CD4-positive, alpha-beta memory T cell (primary cell): ENCODE results near the gene NOP16. TPM values are rescaled to one million over a fixed set of nuclear protein-coding genes. Genes with fewer than 3 reads are reported as not detected.

ENCODE experiments used
- CTCF ChIA-PET: fragments of 350-600 bp; sonication (Branson Sonifier 250); formaldehyde crosslinking; loops from one replicate; lab custom pipeline; 2021; ENCODE audit warnings: inconsistent platforms; ENCODE audit not compliant: partially characterized antibody; lab: Charles Lee
- POLR2A ChIA-PET: fragments of 350-600 bp; sonication (Branson Sonifier 250); formaldehyde crosslinking; loops from one replicate; lab custom pipeline; 2021; ENCODE audit not compliant: partially characterized antibody; lab: Charles Lee
- DNase-seq, 5 donors: peaks; one replicate each; pipeline versions ENCODE4 v3.0.0 to v3.0.0-alpha.2; 2020 to 2022; ENCODE audit warnings: mixed read lengths in 1 of 5
- H3K27ac ChIP-seq: one replicate; pipeline ENCODE4 v1.7.0; 2013; ENCODE audit warnings: low read depth, low read length
- H3K27me3 ChIP-seq: 2 replicates; pipeline ENCODE4 v1.7.0; 2013; ENCODE audit warnings: mild to moderate bottlenecking, low read length, moderate library complexity; ENCODE audit not compliant: insufficient read depth
- H3K36me3 ChIP-seq: 2 replicates; pipeline ENCODE4 v1.7.0; 2013; ENCODE audit warnings: mild to moderate bottlenecking, low read length, moderate library complexity; ENCODE audit not compliant: insufficient read depth
- H3K4me1 ChIP-seq: 2 replicates; pipeline ENCODE4 v1.7.0; 2013; ENCODE audit warnings: mild to moderate bottlenecking, low read length, moderate library complexity; ENCODE audit not compliant: insufficient read depth
- H3K4me3 ChIP-seq, 2 donors: one replicate each; pipeline ENCODE4 v1.7.0; 2013; ENCODE audit warnings: low read length in 2 of 2, mild to moderate bottlenecking in 1 of 2
- H3K9me3 ChIP-seq, 2 donors: one replicate each; pipeline ENCODE4 v1.7.0; 2013; ENCODE audit warnings: low read length in 2 of 2, control low read depth in 1 of 2; ENCODE audit not compliant: control insufficient read depth in 1 of 2
- H3K27ac Mint-ChIP-seq, 7 donors: one replicate each; pipeline ENCODE4 v1.8.0; 2020 to 2021; ENCODE audit warnings: mixed read lengths in 7 of 7, mild to moderate bottlenecking in 6 of 7, inconsistent platforms in 3 of 7, moderate library complexity in 3 of 7
- H3K27me3 Mint-ChIP-seq, 2 donors: one replicate each; pipeline ENCODE4 v1.8.0; 2020 to 2021; ENCODE audit warnings: mixed read lengths in 2 of 2
- H3K36me3 Mint-ChIP-seq, 2 donors: one replicate each; pipeline ENCODE4 v1.8.0; 2020 to 2021; ENCODE audit warnings: mixed read lengths in 2 of 2, inconsistent platforms in 1 of 2, mild to moderate bottlenecking in 1 of 2
- H3K4me1 Mint-ChIP-seq, 4 donors: one replicate each; pipeline ENCODE4 v1.8.0; 2020 to 2021; ENCODE audit warnings: mixed read lengths in 4 of 4, mild to moderate bottlenecking in 1 of 4
- H3K4me3 Mint-ChIP-seq, 8 donors: one replicate each; pipeline ENCODE4 v1.8.0; 2020 to 2021; ENCODE audit warnings: mixed read lengths in 8 of 8, mild to moderate bottlenecking in 7 of 8, moderate library complexity in 6 of 8, inconsistent platforms in 3 of 8
- H3K9me3 Mint-ChIP-seq, 8 donors: one replicate each; pipeline ENCODE4 v1.8.0; 2020 to 2021; ENCODE audit warnings: mixed read lengths in 8 of 8, mild to moderate bottlenecking in 5 of 8, inconsistent platforms in 3 of 8, moderate library complexity in 1 of 8
- intact Hi-C: fragments of 100-400 bp; cut with micrococcal nuclease; formaldehyde crosslinking; loops from one replicate; pipeline ENCODE4 v1.15.1; 2023
- polyA plus RNA-seq, 2 donors: library from polyadenylated mRNA; unstranded; fragments of 300-500 nt; fragmentation: Illumina TruSeq; gene quantifications; one replicate each; pipeline ENCODE4 v1.2.3, GENCODE V29; 2021
- total RNA-seq, 2 experiments: library from RNA; stranded (reverse); gene quantifications; one replicate each; pipeline ENCODE4 v1.2.3, GENCODE V29; 2021

The NOP16 gene
- total and polyA plus RNA-seq, 4 experiments from 2014 or later, result 16.9 to 46.3 (median 19.3) TPM

- peaks cover 26 to 58% of the 10 kb centered on the region in 2 donors for H3K36me3 Mint-ChIP-seq
- POLR2A ChIA-PET, result no interaction called here
Measured at GRCh38 chr5:176383248-176383905, 5.0 kb downstream of the NOP16 start.

GRCh38 chr5:176382721-176383120 lies 5.7 kb downstream of the NOP16 start:
- Mint-ChIP-seq H3K27me3 (no peaks in the 10 kb centered on the region), H3K27ac (peak overlapping the region in 1 of 7 donors; percentile 36), H3K4me3 (no peak overlapping the region), H3K4me1 (peaks cover 9 to 24% (median 16%) of the 10 kb centered on the region in 4 donors), H3K36me3 (peaks cover 26 to 57% of the 10 kb centered on the region in 2 donors), H3K9me3 (no peaks in the 10 kb centered on the region)
- Histone ChIP-seq H3K27ac (no peak overlapping the region), H3K36me3 (peaks cover 45% of the 10 kb centered on the region), H3K27me3 (no peaks in the 10 kb centered on the region), H3K4me3 (no peak overlapping the region), H3K4me1 (peaks cover 16% of the 10 kb centered on the region), H3K9me3 (no peaks in the 10 kb centered on the region)
- ChIA-PET POLR2A (no interaction called here), CTCF (no interaction called here)
- intact Hi-C loops, result no loop called here
- no peak for DNase-seq

More at GRCh38 chr5:176383248-176383905, 5.0 kb downstream of the NOP16 start:
- Histone ChIP-seq H3K9me3 (no peaks in the 10 kb centered on the region), H3K36me3 (peaks cover 45% of the 10 kb centered on the region), H3K4me3 (no peak overlapping the region), H3K27ac (no peak overlapping the region), H3K4me1 (peaks cover 21% of the 10 kb centered on the region), H3K27me3 (no peaks in the 10 kb centered on the region)
- peaks cover 0 to 1% (median 0%) of the 10 kb centered on the region in 8 donors for H3K9me3 Mint-ChIP-seq
- H3K4me1 Mint-ChIP-seq, result peaks cover 13 to 30% (median 21%) of the 10 kb centered on the region in 4 donors
- no peak overlapping the region for H3K4me3 Mint-ChIP-seq
- CTCF ChIA-PET, result no interaction called here
- no peak for DNase-seq
- intact Hi-C loops, result no loop called here
- H3K27me3 Mint-ChIP-seq, result no peaks in the 10 kb centered on the region
- no peak overlapping the region for H3K27ac Mint-ChIP-seq

DNA sequence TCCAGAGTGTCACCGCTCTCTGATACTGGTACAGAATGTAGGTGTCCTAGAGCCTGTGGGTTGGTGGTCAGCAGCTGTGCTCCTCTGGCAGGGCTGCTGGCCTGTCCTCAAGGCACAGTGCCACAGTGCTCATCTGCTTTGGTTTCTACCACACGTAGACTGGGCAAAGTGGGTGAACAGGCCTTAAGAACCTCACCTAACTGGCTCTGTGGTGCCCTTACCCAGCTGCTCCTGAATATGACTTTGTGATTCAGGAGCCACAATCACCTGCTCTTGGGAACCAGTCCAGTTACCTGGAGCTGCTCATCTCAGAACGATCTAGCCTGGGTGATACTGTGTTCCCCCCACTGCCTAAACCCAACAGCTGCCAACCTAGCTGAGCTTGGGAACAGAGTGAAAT lies 6.4 kb downstream of the NOP16 start:
- Histone ChIP-seq H3K4me3 (no peak overlapping the region), H3K27ac (no peak overlapping the region), H3K27me3 (no peaks in the 10 kb centered on the region), H3K4me1 (peaks cover 8% of the 10 kb centered on the region), H3K36me3 (peaks cover 45% of the 10 kb centered on the region), H3K9me3 (no peaks in the 10 kb centered on the region)
- POLR2A ChIA-PET, result no interaction called here
- Mint-ChIP-seq H3K4me1 (peaks cover 5 to 16% (median 10%) of the 10 kb centered on the region in 4 donors), H3K27me3 (no peaks in the 10 kb centered on the region), H3K27ac (no peak overlapping the region), H3K9me3 (no peaks in the 10 kb centered on the region), H3K36me3 (peaks cover 26 to 54% of the 10 kb centered on the region in 2 donors), H3K4me3 (no peak overlapping the region)
- CTCF ChIA-PET, result no interaction called here
- no peak for DNase-seq
- intact Hi-C loops, result no loop called here

GRCh38 chr5:176381423-176381822 lies 7.0 kb downstream of the NOP16 start:
- Mint-ChIP-seq H3K9me3 (no peaks in the 10 kb centered on the region), H3K4me1 (peaks cover 2 to 11% (median 5%) of the 10 kb centered on the region in 4 donors), H3K36me3 (peaks cover 21 to 51% of the 10 kb centered on the region in 2 donors), H3K27ac (no peak overlapping the region), H3K4me3 (no peak overlapping the region), H3K27me3 (no peaks in the 10 kb centered on the region)
- no peaks in the 10 kb centered on the region for H3K27me3 ChIP-seq
- no peak overlapping the region for H3K27ac ChIP-seq
- no peak for DNase-seq
- peaks cover 42% of the 10 kb centered on the region for H3K36me3 ChIP-seq
- H3K4me1 ChIP-seq, result peaks cover 3% of the 10 kb centered on the region
- CTCF ChIA-PET, result no interaction called here
- H3K4me3 ChIP-seq, result no peak overlapping the region
- POLR2A ChIA-PET, result no interaction called here
- intact Hi-C loops, result no loop called here
- no peaks in the 10 kb centered on the region for H3K9me3 ChIP-seq

GRCh38 chr5:176379881-176380280 lies 8.5 kb downstream of the NOP16 start:
- no peak overlapping the region for H3K4me3 Mint-ChIP-seq
- no peaks in the 10 kb centered on the region for H3K4me1 ChIP-seq
- H3K36me3 ChIP-seq, result peaks cover 31% of the 10 kb centered on the region
- no peaks in the 10 kb centered on the region for H3K9me3 ChIP-seq
- intact Hi-C loops, result no loop called here
- no peaks in the 10 kb centered on the region for H3K27me3 Mint-ChIP-seq
- H3K27me3 ChIP-seq, result no peaks in the 10 kb centered on the region
- no peaks in the 10 kb centered on the region for H3K4me1 Mint-ChIP-seq
- H3K9me3 Mint-ChIP-seq, result no peaks in the 10 kb centered on the region
- peak overlapping the region in 3 of 7 donors; percentile 9 to 43 (median 25) for H3K27ac Mint-ChIP-seq
- POLR2A ChIA-PET, result interaction anchor here (0.7 kb wide), 1 partner anchor 9 kb away, joined by 3 read pairs; no protein-coding TSS in a partner anchor
- CTCF ChIA-PET, result no interaction called here
- H3K4me3 ChIP-seq, result no peak overlapping the region
- H3K27ac ChIP-seq, result no peak overlapping the region
- DNase-seq, result no peak
- H3K36me3 Mint-ChIP-seq, result peaks cover 13 to 38% of the 10 kb centered on the region in 2 donors

DNA sequence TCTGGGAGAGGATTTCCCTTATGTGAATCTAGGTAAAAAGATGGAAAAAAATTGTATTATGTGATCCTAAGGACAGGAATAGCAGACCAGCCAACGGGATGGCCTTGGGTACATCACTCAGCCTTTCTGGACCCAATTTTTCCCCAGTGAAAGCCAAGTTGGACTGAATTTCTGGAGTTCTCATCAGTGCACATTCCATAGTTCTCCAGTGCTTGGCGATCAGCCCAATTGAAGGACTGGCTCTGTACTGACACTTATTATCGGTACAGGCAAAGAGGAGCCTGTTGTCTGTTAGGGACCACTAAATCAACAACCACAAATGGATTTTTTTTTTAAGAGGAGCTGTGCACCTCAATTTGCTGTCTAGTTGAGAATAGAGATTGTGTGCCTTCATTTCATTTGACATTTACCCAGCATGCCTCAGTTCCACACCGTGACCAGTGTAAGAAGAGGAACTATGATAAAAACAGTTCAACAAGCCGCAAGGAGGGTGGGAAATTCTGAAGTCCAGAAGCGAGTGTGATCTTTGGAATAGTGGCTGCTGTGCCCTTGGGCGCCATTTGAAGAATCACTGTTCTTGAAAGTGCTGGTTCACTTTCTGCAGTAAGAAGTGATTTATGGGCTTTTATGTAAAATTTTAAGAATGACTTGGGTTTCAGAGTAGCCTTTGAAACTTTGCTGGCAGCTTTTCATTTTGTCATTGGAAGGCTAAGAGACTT lies 15.1 kb downstream of the NOP16 start:
- DNase-seq, result no peak
- Histone ChIP-seq H3K4me3 (no peak overlapping the region), H3K4me1 (no peaks in the 10 kb centered on the region), H3K36me3 (no peaks in the 10 kb centered on the region), H3K27me3 (no peaks in the 10 kb centered on the region), H3K27ac (no peak overlapping the region), H3K9me3 (no peaks in the 10 kb centered on the region)
- Mint-ChIP-seq H3K27me3 (no peaks in the 10 kb centered on the region), H3K4me3 (no peak overlapping the region), H3K9me3 (no peaks in the 10 kb centered on the region), H3K4me1 (peaks cover 0 to 3% (median under 1%) of the 10 kb centered on the region in 4 donors), H3K36me3 (peaks cover 7 to 20% of the 10 kb centered on the region in 2 donors), H3K27ac (no peak overlapping the region)
- intact Hi-C loops, result no loop called here
- CTCF ChIA-PET, result no interaction called here
- POLR2A ChIA-PET, result interaction anchor here (2.4 kb wide), 1 partner anchor 16 kb away, joined by 10 read pairs; the partner anchor contains the start of genes HIGD2A and NOP16
